A549 treated with ZK216348 at 1 μM for 4 hours (cell line): ENCODE data around the gene USP17L25. TPM values are rescaled to one million over a fixed set of nuclear protein-coding genes. Genes with fewer than 3 reads are reported as not detected.

ENCODE experiments used
- total RNA-seq: library from RNA; stranded (reverse); fragments of 200-300 nt; extraction: Qiagen RNA extraction; gene quantifications from 5 replicates; pipeline ENCODE4 v1.2.3, GENCODE V29; 2022; ENCODE audit warnings: low read depth

Gene USP17L25
- not detected in 5 replicates for total RNA-seq

DNA sequence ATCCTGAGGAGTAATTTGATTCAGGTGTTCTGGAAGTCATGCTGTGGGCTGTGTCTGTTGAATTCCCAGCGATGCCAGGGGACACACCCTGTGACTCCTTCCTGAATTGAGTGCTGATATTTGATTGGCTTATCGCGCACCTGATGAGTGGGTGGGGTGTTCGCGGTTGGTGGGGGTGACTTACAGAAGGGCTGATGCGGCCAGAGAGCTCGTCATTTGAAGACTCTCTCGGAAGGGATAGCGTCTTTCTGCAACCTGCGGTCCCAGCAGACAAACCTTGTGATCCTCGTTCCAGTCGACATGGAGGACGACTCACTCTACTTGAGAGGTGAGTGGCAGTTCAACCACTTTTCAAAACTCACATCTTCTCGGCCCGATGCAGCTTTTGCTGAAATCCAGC, at the start of gene USP17L25:
Gene USP17L25, plus strand, starts transcription at position 301 of the 400 bp plus-strand sequence. Its CDS starts 0 bp downstream, at position 301.

GRCh38 chr4:9324865-9325264, 4.8 kb upstream of the USP17L25 start, which contains the start of gene USP17L24:
Gene USP17L24, plus strand, starts transcription at chr4:9325165. Its CDS starts 0 bp downstream, at chr4:9325165.

GRCh38 chr4:9334358-9334757, 4.6 kb downstream of the USP17L25 start, which contains the start of gene USP17L26:
Gene USP17L26, plus strand, starts transcription at chr4:9334658. Its CDS starts 0 bp downstream, at chr4:9334658.

GRCh38 chr4:9339103-9339502, 9.4 kb downstream of the USP17L25 start, which contains the start of gene USP17L5:
Gene USP17L5, plus strand, starts transcription at chr4:9339403. Its CDS starts 0 bp downstream, at chr4:9339403.

GRCh38 chr4:9343848-9344247, 14.1 kb downstream of the USP17L25 start, which contains the start of gene USP17L27:
Gene USP17L27, plus strand, starts transcription at chr4:9344148. Its CDS starts 0 bp downstream, at chr4:9344148.

DNA sequence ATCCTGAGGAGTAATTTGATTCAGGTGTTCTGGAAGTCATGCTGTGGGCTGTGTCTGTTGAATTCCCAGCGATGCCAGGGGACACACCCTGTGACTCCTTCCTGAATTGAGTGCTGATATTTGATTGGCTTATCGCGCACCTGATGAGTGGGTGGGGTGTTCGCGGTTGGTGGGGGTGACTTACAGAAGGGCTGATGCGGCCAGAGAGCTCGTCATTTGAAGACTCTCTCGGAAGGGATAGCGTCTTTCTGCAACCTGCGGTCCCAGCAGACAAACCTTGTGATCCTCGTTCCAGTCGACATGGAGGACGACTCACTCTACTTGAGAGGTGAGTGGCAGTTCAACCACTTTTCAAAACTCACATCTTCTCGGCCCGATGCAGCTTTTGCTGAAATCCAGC, 18.9 kb downstream of the USP17L25 start, which contains the start of gene USP17L28:
Gene USP17L28, plus strand, starts transcription at position 301 of the 400 bp plus-strand sequence. Its CDS starts 0 bp downstream, at position 301.

DNA sequence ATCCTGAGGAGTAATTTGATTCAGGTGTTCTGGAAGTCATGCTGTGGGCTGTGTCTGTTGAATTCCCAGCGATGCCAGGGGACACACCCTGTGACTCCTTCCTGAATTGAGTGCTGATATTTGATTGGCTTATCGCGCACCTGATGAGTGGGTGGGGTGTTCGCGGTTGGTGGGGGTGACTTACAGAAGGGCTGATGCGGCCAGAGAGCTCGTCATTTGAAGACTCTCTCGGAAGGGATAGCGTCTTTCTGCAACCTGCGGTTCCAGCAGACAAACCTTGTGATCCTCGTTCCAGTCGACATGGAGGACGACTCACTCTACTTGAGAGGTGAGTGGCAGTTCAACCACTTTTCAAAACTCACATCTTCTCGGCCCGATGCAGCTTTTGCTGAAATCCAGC, 23.6 kb downstream of the USP17L25 start, which contains the start of gene USP17L29:
Gene USP17L29, plus strand, starts transcription at position 301 of the 400 bp plus-strand sequence. Its CDS starts 0 bp downstream, at position 301.

DNA sequence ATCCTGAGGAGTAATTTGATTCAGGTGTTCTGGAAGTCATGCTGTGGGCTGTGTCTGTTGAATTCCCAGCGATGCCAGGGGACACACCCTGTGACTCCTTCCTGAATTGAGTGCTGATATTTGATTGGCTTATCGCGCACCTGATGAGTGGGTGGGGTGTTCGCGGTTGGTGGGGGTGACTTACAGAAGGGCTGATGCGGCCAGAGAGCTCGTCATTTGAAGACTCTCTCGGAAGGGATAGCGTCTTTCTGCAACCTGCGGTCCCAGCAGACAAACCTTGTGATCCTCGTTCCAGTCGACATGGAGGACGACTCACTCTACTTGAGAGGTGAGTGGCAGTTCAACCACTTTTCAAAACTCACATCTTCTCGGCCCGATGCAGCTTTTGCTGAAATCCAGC, 33.1 kb downstream of the USP17L25 start, which contains the start of gene USP17L30:
Gene USP17L30, plus strand, starts transcription at position 301 of the 400 bp plus-strand sequence. Its CDS starts 0 bp downstream, at position 301.

Other genes starting within 250 kb of the USP17L25 start
- gene FAM90A26, start 159.5 kb upstream of the USP17L25 start, total RNA-seq = not detected in 5 replicates
- not detected in 5 replicates for gene USP17L10, start 119.3 kb upstream of the USP17L25 start, total RNA-seq
- gene USP17L11, start 114.5 kb upstream of the USP17L25 start, total RNA-seq = not detected in 5 replicates
- gene USP17L12, start 109.8 kb upstream of the USP17L25 start, total RNA-seq = not detected in 5 replicates
- not detected in 5 replicates for gene USP17L13, start 105.0 kb upstream of the USP17L25 start, total RNA-seq
- gene USP17L15, start 95.5 kb upstream of the USP17L25 start, total RNA-seq = not detected in 5 replicates
- gene USP17L17, start 86.0 kb upstream of the USP17L25 start, total RNA-seq = not detected in 5 replicates
- gene USP17L18, start 81.3 kb upstream of the USP17L25 start, total RNA-seq = not detected in 5 replicates
- gene USP17L19, start 76.5 kb upstream of the USP17L25 start, total RNA-seq = not detected in 5 replicates
- not detected in 5 replicates for gene USP17L20, start 71.8 kb upstream of the USP17L25 start, total RNA-seq
- gene USP17L21, start 67.0 kb upstream of the USP17L25 start, total RNA-seq = not detected in 5 replicates
- gene USP17L22, start 62.3 kb upstream of the USP17L25 start, total RNA-seq = not detected in 5 replicates
- gene USP17L24, start 4.7 kb upstream of the USP17L25 start, total RNA-seq = not detected in 5 replicates
- not detected in 5 replicates for gene USP17L26, start 4.7 kb downstream of the USP17L25 start, total RNA-seq
- gene USP17L5, start 9.5 kb downstream of the USP17L25 start, total RNA-seq = not detected in 5 replicates
- not detected in 5 replicates for gene USP17L27, start 14.2 kb downstream of the USP17L25 start, total RNA-seq
- not detected in 5 replicates for gene USP17L28, start 19.0 kb downstream of the USP17L25 start, total RNA-seq
- gene USP17L29, start 23.7 kb downstream of the USP17L25 start, total RNA-seq = not detected in 5 replicates
- gene USP17L30, start 33.2 kb downstream of the USP17L25 start, total RNA-seq = not detected in 5 replicates
- not detected in 5 replicates for gene DEFB131A, start 114.5 kb downstream of the USP17L25 start, total RNA-seq